Glomerular endothelial cell (primary cell): ENCODE measurements around the gene THBS2. TPM values are rescaled to one million over a fixed set of nuclear protein-coding genes. Genes with fewer than 3 reads are reported as not detected.
"Not testable (repeated sequence)": the region's sequence is repeated elsewhere in the genome, so short reads cannot be mapped to it uniquely, and the experiment has no call there.

Experiments
- DNase-seq: peaks from one replicate; pipeline ENCODE4 v3.0.0-alpha.2; 2011; ENCODE audit warnings: low read depth, low spot score; ENCODE audit errors: extremely low read depth
- total RNA-seq: library from RNA; depleted of rRNA; stranded (reverse); fragments of >200 nt; gene quantifications from 2 replicates; pipeline ENCODE4 v1.2.3, GENCODE V29; 2015

The THBS2 gene
- total RNA-seq, 1 donor from 2014 or later, result 11.1 TPM

DNA sequence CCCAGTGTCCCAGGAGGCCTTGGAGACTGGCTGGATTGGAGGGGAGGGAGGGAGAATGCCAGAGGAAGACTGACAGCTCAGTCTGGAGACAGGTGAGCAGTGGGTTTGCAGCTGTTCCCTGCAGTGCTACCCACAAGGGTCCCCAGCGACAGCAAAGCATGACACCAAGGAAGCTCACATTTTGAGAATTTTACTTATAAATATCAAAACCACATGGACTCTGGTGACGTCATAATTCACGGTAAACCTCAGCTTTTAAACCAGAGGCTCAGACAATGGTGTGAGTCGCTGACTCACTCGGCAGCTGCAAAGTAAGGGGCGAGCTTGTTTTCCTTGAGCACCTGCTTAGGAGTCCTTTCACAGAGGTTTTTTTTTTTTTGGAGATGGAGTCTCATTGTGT, 65.2 kb downstream of the THBS2 start:
- no peak for DNase-seq

DNA sequence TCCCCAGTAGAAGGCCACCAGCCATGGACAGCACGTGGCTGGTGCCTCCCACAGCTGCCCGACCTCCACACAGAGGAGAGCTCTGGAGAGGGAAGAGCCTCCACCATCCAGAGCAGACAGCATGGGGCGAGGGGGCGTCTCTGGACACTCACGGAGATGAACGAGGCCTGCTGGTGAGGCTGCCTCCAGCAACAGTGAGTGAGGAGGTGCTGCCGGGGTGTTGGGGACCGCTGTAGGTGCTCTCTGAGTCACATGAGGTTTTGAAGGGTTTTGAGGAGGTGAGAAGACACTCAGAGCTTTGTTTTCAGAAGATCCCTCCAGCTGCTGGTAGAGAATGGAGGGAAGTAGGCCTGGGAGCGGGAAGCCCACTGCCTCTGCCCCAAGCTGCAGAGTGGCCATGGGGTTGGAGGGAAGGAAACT, 65.6 kb downstream of the THBS2 start:
- DNase-seq, result no peak

DNA sequence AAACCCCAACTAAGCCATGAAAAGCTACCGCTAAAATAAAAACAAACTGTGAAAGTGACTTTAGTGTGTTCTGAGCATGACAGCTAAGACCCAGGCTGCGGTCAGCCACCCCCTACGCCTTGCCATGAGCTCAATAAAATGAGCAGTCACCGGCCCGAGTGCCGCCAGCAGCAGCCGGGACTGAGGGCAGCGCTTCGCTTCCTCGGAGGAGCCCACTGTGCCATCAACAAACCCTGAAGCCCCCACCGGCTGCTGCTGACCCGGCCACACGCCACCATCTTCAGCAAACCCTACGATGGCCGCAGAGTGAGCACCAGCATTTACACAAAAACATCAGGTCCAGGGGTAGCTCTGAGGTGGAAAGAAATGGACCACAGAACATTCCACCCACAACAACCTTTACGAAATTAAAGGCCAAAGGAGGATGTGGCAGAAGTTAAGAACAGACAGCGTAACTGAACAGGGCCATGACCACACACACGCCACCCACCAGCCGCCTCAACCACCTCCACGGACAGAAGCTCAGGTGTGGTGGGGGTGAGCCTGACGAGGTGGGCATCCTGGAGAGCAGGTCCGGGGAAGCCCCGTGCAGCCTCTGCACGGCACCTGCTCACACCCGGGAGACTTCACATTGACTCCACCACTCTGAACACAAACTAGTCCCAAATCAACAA, 67.0 kb downstream of the THBS2 start:
- DNase-seq, result no peak

DNA sequence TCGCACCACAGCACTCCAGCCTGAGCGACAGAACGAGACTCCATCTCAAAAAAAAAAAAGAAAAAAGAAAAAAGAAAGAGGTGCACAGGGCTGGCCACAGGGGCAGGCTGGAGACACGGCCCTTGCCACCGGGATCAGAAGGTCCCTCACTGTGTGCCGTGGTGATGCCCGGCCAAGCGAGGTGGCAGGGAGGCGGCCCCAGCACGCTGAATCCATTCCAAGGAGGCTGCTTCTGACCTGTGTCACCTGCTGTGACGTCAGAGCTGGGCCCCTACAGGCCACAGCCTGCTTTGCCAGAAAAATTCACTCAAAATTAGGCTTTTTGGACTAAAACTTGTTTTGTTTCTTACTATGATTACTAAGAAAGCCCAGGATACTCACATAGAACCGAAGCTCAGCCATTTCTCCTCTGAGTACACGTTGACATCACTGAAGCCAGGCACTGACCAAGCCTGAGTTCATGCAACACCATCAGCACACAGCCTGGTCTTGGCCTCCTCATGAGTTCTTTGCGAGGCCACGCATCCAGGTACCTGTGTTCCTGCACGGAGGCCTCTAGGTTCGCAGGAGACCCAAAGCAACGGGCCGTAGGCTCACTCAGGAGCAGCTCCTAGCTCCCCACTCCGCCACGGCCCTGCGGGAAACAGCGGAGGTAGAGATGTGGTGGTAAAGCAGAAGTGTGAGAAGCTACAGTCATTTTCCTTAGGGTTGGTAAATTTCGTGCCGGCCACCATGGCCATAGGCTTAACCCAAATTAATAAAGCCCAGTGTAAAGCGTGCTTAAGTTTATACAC, 67.8 kb downstream of the THBS2 start:
- DNase-seq, result no peak

DNA sequence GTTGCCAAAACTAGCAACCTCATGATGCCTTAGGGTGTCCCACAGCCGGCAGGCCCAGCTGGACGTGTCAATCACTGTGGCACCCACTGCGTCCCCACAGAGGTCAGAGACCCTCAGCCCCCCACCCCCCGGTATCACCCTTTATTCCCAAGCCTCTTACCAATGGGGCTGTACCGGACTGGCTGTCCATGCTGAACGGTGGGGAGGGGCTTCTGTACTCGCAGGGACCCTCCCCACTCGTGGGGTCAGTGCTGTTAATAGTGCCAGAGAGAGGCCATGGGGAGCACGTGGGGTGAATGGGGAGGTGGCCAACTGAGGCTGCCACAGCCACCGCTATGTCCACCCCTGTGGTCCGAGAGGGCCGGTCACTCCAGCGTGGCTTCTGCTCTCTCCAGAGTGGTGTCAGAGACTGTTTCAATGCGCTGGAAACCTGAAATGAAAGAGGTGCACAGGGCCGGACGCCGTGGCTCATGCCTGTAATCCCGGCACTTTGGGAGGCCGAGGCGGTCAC, 68.6 kb downstream of the THBS2 start:
- no peak for DNase-seq

DNA sequence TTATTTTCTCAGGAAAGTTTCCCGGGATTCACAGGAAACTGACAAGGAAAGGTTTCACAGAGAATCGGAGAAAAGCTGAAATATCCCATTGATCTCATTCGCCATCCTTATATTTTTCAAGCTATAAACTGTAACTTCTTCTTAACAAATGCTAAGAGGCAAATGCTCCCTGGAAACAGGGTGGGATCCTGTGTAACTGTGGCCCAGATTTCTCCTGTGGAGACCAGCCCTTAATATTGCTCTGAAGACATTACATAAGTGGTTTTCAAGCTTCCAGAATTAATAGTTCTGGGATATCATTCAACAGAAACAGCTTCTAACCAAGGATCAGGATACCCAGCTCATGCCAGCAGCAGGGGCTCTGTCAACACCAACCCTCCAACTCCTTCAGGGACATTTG, 69.2 kb downstream of the THBS2 start:
- no peak for DNase-seq

DNA sequence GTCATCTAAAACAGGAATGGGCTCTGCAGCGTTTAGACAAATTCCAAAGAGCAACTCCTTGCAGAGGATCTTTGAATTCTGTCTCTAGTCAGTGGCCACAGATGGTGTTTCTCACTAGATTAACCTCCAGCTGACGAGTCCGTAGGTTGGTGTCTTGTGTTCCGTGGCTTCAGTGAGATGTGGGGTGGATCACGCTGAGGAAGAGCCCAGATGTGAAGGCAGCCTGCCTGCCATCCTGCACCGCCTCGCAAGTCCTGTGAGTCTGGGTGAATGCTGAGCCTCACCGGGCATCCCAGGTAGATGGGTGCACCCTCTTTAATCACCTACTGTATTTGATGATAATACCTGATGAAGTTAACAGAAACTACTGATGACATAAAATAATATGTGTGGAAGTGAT, 70.4 kb downstream of the THBS2 start:
- DNase-seq, result no peak

DNA sequence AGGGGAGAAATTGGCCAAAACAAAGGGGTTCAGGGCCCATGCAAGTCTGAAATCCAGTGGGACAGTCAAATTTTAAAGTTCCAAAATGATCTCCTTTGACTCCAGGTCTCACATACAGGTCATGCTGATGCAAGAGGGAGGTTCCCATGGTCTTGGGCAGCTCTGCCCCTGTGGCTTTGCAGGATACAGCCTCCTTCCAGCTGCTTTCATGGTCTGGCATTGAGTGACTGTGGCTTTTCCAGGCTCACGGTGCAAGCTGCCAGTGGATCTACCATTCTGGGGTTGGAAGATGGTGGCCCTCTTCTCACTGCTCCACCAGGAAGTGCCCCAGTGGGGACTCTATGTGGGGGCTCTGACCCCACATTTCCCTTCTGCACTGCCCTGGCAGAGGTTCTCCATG, 73.8 kb downstream of the THBS2 start:
- DNase-seq, result not testable (repeated sequence)

DNA sequence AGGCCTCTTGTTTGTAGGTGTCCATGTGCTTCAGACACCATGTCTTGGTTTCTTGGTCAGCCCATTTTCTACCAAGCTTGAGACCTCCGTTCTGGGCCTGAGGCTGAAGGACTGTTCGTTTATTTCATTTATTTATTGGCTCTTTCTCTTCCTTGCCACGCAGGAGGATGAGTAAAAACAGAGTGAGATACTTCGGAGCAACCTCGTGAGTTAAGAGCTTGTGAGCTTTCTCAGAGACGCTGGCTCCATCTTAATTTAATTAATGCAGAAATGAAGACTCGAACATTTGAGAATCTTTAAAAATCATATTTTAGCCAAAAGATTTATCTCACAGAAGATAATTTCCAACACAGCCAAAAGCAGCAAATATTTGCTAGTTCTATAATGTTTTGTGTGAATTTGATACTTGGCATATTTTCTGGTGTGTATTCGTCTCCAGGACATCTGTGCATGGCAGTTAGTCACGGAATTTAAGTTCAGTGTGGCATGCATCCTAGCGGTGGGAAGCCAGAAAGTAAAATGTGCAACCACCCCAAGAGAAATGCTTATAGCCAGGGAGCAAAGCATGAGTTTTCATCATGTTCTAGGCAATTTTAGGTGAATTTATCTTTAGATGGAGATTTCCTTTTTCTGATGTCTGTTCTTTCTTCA, 76.0 kb downstream of the THBS2 start:
- no peak for DNase-seq

DNA sequence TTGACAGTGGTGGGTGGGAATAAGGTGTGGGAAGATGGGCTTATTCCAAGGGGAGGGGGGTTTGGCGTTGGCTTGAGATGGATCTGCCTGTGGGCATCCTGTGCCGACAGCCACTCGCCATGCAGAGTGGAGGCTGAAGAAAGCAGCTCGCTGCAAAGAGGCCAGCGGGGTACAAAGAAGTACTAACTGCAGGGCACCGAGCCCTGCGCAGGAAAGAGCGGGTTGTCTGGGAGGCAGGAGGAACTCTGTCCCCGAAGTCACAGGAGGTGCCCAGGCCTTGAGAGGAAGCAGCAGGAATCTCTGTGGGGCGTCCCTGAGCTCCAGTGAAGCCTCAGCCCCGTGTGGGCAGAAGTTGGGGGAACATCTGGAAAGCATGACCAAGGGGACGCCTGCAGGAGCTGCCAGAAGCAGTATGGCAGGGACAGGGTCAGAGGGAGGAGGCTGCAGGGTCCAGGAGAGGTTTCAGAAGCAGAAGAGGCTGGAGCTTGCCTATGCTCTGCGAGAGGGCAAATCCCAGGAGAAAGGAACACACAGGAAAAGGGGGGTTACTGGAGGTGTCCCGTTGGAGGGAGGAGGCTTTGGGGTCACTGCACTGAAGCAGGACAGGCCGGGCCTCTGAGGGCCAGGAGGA, 77.2 kb downstream of the THBS2 start:
- DNase-seq, result no peak

DNA sequence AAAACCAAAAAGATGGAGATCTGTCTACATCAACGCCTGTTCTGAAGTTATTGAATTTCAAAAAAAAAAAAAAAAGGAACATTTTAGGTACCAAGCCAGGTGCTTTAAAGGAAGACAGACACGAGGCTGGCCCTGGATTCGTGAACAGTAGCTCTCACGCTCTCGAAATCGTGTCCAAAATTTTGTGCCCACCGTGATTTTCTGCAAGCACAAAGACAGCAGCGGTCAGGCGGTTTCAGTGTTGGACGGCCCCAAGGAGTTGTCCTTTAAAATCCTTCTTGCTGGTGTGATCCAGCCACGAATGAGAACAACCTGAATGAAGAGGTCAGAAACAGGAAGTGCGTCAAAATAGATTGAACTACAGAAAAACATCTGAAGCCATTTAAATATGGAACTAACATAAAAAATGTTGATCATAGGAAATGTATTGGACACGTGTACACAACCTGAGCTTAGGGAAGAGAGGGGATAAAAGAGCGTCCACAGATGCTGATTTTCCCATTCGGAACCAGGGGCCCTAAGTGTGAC, 78.2 kb downstream of the THBS2 start:
- DNase-seq, result no peak

DNA sequence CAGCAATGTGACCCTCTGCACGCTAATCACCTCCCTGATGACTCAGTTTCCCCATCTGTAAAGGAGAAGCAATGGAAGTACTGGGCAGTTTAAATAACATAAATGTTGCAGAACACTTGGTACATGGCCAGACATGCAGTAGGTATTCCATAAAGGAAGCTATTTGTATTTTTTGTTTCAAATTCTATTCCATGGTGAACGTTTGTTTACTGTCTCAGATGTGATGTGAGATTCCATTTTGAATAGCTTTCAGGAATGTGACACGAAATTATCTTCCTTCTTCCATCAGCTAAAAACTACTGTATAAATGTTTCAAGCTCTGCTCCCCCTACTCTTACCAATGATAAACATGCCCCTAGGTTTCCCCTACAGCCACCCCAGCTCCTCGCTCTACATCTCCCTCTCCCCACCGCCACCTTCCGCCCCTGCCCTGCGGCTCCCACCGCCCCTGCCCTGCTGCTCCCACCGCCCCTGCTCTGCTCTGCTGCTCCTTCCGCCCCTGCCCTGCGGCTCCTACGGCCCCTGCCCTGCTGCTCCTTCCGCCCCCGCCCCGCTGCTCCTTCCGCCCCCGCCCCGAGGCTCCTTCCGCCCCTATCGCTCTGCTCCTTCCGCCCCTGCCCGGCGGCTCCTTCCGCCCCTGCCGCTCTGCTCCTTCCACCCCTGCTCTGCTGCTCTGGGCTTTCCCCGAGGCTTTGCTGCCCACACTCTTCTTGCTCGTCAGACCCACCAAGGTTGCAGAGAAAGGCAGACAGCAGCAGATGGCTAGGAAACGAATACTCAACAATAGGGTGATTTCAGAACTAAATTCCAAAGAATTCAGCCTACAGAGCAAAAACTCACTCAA, 78.9 kb downstream of the THBS2 start:
- no peak for DNase-seq

DNA sequence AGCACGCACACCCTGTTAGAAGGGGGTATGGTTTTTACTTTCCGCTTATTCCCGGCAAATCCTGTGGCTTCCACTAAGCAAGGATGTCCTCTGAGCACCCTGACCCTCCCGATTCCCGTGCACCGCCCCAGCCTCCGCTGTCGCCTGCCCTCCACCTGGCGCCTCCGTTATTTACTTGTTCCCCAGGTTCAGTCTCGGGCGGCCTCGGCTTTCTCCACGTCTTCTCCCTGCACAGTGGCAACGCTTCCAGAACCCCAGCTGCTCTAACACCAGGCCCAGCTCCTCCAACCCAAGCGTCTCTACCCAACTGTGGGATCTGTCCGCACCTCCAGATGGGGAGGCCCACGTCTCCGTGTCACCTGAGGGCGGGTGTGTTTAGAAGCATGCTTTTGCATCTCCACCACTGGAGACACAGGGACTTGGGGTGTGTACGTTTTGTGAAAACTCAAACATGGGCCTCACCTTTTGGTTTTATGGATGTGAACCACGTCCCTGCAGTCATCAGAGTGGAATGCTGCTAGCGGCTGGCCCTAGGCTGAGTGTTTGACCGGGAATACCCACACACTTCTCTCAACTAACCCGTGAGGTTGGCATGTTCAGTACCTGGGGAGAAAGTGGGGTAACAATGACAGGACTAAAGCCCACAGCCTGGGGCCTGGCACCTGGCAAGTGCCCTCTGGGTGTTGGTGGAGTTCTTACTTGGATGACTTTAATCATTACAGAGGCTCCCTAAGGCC, 79.9 kb downstream of the THBS2 start:
- no peak for DNase-seq

DNA sequence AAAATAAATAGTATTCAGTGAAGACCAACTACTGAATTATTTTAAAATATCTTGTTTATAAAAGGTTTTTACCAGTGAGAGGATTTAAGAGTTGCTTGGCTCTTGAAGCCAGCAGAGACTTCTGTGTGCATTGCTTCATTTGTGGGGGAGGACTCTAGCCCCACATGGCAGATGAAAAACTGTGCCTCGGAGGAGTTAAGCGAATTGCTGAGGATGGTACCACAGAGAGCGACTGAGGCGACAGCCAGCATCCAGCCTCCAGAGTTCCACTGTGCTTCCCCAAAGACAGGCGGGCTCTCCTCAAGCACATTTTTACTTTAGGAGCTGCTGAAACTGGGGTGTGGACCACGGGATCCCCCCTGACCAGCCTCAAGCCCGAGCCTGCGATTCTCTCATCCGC, 80.7 kb downstream of the THBS2 start:
- DNase-seq, result no peak

DNA sequence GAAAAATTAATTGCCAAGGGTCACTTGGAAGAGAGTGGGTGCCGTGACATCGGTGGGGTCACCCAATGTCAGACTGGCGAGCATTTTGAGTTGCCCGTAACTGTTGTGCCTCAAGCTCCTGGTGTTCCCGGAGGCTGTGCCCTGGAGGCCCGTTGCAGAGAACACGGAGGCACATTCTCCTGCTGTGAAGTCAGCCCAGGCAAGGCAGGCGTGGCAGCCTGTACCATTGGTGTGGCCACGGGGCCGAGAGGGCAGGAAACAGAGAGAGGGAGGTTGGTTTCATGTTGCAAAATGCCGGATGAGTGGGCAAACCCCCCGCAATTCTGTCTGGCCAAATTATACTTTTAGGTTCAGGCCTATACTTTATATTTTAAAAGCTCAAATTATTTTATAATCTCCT, 81.2 kb downstream of the THBS2 start:
- no peak for DNase-seq

DNA sequence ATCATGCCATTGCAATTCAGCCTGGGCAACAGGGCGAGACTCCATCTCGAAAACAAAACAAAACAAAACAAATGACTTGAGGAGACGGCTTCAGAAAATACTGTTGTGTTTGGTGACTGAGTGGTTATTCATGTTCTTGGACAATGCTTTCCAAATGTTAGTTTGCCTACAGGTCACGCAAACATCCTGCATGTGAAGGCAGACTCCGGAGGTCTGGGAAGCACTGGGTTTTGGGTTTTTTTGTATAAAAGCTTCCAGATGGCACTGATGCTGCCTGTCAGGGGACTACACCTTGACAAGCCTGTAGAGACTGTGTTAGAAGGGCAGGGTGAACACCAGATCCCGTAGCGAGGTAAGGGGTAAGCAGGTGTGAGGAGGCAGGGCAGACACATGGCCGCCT, 81.7 kb downstream of the THBS2 start:
- no peak for DNase-seq

DNA sequence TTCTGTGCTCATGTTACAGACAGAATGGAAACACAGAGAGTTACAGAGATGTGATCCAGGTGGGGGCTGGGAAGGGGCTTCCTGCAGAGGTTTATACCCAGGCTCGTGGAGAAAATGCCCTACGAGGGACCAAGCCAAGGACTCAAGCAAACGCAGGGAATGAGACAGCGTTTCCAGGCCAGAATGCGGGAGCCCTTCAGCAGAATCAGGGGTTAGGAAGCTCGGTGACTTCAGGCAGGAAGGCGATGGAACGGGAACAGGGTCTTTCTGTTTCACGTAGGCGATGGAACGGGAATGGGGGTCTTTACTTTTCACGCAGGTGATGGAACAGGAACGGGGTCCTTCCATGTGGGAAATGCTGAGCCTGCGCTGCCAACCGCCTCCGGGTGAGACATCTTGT, 82.6 kb downstream of the THBS2 start:
- no peak for DNase-seq

DNA sequence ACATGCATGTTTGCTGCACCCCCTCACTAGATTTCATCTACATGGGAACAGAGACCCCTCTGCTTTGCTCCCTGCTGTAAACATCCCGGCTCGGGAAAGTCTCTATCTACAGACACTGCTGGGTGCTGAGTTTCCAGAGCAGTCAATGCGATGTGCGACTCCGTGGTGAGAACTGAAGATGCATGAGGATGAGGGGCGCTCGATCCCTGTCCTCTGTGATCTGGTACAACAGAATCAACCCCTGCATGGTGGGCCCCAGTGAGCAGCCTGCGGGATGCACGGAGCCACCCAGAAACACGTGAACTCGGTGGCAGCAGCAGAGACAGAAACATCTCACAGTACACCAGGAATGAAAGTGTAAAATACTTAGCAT, 83.1 kb downstream of the THBS2 start:
- no peak for DNase-seq

DNA sequence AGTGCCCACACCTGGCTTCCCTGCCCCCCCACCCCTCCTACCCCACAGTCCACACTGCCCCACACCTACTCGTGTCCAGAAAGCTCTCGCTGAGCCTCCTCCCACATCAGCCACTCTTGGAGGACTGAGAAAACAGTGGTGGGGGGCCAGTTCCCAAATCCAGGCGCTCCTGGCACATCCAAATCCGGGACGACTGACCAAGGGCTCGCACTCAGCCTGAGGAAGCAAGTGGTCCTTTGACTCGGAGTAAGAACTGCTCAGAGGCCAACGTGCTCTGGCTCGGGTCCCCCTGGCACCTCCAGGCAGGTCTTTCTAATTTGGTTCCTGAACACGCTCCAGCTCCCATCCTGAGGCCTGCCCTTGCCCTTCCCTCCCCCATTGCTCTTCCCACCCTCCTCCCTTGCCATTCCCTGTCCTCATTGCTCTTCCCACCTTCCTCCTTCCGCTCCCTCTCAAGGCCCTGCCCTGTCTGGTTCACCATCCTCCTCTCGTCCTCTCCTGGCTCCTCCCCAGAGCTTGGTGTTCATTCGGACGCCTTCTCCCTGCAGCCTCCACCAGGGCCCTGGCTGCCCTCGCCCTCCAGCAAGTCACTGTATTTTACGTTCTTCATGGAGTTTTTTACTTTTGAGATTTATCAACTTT, 83.6 kb downstream of the THBS2 start:
- DNase-seq, result no peak
